HG03280 (cell line): ENCODE results near the gene MEIS1.

Experiments
- ATAC-seq: cut with Tn5 transposase; IDR thresholded peaks from one replicate; pipeline ENCODE4 v1.9.1; 2021; ENCODE audit warnings: mild to moderate bottlenecking, moderate library complexity; ENCODE audit not compliant: unreplicated experiment

The MEIS1 gene

DNA sequence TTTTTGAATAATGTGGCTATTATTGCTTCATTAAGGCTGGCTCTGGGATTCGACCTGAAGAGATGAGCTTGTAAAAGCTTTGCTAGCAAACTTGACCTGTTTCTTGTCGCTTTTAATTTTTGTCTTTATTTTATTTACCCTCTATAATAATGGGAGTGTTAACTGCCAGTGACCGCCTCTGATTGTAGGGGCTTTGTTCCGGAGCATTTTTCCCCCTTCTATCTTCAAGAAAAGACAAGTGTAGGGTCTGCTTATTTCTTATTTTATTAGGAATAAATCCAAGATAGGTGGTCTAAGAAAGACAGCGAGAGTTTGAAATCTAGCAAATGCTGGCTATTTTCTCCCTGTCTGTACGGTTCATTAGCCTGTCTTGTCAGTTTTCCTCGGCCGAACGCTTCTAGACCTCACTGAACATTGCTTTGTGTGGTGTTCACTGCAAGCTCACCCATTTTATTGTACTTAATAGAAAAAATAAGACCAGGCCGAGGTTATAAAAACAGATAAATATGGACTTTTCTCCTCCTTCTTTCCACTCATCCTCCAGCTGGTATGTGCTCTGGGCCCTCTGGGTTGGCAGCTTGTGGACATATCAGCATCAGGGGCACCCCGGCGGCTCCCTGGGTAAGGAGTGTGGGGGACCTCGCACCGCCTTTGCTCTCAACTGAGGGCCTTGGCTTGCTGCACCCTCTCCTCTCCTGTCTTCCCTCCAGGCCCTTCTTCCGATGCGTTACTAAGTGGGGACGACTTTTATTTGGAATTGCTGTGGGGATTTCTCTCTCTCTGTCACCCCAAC, 8.5 kb downstream of the MEIS1 start:
- no peak for ATAC-seq

DNA sequence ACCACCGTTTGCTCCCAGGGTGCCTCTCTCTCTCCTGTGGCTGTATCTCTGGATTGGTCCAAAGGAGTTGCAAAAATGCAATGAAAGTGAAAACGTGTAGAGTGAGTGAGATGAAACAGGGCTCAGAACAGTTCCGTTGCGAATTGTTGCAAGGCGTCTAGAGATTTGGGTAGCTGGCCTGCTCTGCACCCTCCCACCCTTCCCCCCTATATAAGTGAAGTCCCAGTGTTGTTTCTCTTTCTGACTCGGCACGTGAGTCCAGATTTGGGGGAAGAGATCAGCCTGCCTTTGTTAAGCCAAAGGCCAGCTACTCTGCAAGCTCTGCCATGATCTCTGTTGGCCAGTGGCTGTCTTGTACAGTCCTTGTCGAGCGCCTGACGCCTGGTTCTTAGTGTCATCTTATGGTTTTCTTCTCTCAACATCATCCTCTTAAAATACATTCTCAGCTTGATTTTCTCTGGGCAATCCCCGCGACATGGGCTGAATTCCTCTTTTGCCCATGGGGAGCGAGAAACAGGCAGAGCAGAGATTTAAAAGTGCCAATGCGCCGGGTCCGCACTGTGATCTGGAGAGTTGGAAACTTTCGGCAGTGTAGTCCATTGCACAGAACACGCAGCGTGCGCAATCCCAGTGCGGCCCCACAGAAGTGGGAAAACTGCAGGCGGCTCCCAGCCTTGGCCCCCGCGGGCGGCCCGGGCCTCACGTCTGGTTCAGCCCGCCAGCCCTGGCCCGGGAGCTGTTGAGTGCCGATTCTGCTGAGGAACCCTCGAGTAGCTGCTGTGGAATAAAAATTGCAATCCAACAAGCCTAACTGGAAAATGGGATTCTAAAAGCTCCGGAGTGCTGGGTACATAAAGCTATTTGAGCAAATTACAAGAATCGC, 9.3 kb downstream of the MEIS1 start:
- ATAC-seq, result no peak

DNA sequence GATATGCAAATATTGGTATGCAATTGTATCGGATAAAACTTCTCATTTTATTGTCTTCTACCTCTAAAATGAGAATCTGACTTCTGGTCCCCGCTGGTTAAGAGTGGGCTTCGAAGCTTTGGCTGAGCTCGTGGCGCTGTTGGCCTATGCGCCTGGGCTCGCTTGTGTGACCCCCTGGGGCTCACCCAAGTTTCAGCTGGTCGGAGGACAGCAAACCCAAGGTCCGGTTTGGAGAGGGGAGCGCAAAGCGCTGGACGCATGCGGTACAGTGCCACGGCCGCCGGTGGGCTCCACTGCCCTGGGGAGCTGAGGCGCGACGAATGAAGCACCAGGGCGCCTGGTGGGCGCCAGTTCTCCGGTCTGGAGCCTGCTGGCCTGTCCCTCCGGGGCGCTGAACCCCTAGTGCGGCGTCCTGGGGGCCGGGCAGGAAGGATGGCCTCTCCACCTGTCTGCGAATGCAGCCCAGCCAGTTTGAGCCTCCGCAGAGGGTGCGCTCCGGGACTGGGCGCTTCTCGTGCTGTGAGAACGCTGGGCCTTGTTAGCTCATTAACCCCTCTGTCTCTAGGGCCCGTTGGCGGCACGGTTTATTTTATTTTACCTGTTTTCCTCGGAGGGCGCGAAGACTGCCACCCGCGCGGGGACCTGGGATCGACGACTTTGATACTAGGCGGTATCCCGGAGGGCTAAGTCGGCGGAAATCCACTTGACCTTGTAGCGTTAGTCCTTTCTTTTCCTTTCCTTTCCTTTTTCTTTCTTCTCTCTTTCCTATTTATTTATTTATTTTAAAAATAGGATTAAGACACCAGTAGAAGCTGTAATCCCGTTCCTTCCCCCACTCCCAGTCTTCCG, 10.4 kb downstream of the MEIS1 start:
- ATAC-seq, result no peak

DNA sequence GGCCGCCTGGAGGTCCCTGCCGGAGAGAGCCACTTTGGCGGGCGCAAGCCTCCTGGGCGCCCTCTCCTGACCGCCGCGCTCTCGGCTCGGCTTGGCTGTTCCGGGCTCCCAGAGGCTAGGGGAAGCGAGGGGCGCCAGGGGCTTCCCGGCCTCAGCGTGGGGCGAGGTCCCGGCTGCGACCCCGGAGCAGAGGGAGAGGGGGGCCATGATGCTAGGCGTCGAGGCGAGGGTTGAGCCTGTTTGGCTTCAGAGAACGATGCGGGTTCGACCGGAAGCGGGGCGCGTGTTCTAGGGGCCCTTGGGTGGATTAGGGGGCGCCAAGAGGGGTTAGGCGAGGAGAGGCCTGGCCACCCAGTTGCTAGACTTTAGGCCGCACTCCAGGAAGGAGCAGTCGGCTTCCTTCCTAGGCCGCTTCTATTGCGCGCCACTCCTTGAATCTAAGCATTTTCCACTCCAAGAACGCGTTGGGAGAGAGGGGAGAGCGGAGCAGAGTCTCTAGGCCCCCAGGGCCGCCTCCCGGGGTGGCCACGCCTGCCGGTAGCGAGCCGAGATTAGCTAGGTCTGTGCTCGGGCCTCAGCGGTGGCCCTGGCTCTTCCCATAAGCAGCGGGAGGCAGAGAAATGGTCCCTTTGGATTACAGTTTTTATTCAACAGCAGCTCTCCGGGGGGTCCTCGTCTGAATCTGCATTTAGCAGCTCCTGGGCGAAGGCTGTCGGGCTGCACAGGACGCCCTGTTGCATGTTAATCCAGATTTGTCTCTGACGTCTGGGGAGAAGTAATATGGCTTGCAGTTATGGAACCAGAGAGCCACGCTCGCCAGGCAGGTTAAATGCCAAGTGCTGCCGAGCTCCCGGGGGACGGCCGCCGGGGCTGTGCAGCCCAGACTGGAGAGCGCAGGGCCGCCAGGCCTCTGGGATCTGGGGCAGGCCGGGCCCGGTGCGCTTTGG, 11.3 kb downstream of the MEIS1 start:
- no peak for ATAC-seq

DNA sequence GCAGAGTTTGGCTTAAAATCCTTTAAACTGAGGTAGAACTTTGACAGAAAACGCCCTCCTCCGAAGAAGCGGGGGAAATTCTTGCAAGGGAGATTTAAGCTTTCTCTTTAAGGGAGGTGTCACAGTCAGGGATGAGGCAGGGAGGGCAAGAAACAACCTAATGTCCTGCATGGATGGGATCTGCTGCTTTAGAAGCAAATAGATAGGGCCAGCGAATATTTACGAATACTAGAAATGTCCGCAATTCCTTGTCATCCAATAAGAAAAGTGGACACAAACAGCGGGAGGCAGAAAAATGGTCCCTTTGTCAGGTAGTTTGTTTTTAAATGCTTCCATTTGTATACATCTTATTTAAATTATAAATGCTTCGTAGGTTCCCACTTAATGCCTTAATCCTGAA, 12.0 kb downstream of the MEIS1 start:
- ATAC-seq, result no peak

DNA sequence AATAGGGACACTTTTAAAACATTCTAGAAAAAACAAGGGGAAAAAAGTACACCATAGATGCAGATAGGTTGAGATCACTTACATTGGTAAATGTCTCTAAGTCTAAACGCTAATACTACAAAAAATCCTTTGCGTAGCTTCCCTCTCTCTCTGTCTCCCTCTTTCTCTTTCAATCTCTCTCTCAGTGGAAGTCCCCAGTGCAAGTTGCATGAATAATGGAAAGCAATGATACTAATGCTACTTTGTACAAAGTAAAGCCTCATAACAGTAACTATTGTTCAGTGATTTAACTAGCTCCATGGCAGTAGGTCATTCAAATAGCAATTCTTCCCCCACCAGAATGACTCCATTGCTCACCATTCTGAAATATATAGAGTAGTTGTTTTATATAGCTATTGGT, 12.8 kb downstream of the MEIS1 start:
- no peak for ATAC-seq

DNA sequence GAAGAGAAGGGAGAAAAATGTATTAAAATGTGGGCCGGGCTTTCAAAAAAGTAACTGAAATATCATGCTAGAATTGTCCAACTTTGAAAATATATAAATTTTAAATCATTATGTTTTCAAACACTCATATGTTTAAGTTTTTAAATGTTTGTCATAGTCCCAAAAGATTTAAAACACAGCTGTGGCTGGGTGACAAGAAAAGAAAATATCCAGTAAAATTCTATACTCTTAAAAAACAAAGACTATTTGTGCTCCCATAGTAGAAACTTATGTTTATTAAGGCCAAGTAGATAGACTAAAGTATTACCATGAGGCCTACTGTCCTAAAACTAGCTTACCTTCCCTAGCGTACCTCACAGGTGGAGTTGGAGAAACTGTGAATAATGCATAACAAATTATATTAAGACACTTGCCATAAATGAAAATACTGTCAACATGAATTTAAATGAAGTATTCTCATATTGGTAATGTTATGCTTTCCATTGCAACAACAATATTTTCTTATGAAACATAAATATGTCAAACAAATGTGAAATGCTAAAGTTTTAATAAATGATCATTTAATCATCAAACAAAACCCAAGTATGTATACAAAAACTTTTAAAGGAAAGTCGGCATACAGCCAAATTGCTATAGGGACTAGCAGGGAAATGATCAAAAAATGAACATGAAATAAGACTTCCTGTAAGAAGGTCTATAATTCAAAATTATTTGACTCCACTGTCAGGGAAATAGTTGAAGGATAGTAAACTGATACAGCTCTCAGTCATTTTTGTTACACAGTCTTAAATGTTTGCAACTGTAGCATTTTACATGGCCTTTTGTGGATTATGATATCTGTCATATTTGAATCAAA, 13.4 kb downstream of the MEIS1 start:
- ATAC-seq, result no peak

DNA sequence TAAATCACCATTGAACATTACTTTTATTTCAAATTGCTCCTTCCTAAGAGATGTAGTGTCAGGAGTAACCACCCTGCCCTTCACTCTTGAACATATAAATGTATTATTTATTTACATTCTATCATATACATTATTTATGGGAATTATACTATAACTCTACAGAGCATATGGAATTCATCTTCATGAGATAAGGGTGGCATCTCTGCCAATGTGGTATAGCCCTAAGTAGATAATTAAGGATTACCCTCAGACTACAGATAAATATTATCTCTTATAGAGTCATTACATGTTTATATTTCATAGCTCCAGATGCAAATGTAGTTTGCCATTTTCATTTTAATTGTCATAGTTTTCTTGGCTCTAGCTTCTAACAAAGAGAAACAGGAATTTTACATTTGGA, 17.3 kb downstream of the MEIS1 start:
- no peak for ATAC-seq

DNA sequence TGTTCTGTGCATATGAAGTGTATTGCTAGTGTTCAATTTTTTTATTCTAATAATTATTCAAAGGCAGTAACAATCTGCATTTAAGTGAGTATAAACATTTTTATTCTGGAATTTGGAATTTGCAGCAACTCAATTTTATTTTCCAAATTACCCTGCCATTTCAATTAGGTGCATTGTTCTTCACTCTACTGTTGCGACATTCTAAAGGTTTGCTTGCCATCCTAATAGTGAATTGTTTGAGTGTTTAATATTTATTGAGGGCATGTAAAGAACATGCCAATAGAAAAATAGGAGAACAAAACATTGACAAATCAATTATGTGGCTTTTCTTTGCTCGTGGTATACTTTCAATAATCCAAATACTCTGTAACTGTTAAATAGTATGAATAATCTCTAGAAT, 18.0 kb downstream of the MEIS1 start:
- ATAC-seq, result no peak

DNA sequence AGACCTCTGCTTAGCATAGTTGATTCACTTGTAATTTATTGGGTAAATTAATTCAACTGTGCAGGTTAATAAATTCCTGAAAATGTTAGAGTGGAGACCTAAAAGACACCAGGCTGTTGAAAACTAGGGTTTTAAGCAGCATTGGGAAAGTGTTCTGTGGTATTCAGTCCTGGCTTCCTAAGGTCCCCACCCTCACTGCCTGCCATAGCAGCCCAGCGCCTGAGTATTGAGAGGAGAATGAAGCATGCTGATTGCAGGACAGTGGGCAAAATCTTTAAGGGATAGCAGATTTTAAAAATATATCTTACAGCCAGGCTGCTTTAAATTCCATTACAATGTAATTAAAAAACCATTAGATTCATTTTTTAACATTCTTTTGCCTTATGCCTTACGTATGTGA, 20.6 kb downstream of the MEIS1 start:
- no peak for ATAC-seq

DNA sequence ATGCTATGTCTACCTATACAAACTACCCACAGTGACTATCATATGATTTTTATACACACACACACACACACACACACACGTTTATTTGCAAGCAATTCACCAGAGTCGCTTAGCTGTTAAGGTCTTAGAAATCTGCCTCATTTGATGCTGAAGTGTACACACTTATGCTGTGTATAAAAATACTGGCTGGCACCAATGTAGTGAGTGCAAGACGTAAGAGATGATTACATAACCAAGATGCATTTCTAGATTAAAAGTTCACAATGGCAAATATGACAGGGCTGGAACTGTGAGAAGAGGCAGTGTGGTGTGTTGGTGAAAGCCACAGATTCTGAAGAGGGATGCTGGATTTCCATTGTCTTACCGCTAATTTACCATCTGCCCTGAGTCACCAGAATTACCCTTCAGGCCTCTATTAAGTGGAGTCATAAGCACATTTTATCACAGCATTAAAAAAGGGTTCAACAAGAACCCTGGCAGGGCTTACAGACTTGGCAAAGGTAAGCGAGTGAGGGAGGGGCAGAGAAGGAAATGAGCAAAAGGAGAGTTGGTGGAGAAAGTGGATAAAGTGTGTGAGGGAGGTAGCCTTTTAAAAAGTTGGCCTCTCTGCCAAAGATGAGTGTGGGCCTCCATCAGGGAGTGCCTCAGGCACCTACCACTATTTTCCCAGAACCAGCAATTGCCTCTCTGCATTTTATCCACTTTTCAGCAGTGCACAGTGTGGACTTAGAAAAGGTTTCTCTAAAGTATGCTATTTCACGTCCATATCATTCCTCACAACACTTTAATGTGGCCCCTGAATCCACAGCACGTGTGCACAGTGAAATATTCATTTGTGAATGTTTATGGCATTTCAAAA, 21.5 kb downstream of the MEIS1 start:
- no peak for ATAC-seq

DNA sequence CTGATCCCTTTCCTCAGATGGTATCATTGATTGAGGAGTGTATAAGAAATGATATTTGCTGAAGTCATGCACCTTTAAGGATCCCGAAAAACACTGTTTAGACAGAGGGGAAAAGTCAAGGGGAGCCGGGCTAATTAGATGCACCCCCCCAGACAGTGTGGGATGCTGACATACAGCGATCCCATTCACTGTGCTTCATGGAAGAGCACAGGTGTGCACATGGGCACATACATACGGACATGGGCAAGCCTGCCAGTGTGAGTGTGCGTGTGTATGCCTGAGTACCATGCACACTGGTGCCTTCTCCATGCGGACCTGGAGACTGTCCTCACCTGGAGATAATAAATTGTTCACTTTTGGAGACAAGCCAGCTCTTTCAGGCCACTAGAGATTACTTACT, 22.6 kb downstream of the MEIS1 start:
- no peak for ATAC-seq

DNA sequence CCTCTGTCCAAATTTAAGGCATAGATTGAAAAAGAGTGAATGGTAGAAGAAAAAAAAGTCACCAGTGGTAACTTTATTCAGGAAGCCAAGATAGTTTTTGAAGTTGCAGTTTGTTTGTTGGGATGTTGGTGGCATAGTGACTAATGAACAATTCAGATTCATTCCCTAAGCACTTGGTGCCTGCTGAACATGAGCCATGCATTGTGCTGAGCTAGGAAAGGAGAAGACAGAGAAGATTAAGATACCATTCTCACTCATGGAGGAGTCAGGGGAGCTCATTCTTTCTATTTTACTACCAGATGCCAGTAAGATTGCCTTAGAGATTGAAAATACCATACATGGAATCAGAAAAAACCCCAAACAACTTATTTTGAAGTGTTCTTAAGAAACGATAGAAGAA, 25.1 kb downstream of the MEIS1 start:
- no peak for ATAC-seq

DNA sequence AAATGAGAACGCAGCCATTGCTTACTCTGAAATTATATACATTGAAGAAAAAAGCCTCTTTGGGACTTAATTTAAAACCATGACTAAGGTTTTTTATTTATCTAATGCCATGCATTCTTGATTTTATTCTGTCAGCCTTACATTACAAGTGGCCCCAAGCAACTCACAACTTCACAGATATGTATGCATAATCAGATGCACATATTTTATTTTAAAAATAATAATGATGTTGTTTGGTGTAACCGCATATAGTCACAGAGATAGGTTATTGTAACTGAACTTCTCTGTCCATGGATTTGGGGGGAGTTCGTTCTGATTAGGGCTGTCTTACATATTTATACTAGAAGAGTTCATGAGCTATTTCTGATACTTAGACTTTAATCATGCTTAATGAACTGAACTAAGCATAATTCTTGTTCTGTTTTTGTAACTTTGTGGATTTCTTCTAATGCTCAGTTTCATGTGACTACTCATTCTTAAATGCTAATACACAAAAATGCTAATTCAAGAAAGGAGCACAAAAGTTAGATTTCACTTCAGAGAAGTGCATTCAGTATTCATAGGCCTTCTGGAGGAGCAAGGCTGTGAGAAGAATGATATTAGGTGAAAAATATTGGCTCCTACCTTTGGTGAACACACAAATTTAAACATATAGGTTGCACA, 26.2 kb downstream of the MEIS1 start:
- no peak for ATAC-seq

DNA sequence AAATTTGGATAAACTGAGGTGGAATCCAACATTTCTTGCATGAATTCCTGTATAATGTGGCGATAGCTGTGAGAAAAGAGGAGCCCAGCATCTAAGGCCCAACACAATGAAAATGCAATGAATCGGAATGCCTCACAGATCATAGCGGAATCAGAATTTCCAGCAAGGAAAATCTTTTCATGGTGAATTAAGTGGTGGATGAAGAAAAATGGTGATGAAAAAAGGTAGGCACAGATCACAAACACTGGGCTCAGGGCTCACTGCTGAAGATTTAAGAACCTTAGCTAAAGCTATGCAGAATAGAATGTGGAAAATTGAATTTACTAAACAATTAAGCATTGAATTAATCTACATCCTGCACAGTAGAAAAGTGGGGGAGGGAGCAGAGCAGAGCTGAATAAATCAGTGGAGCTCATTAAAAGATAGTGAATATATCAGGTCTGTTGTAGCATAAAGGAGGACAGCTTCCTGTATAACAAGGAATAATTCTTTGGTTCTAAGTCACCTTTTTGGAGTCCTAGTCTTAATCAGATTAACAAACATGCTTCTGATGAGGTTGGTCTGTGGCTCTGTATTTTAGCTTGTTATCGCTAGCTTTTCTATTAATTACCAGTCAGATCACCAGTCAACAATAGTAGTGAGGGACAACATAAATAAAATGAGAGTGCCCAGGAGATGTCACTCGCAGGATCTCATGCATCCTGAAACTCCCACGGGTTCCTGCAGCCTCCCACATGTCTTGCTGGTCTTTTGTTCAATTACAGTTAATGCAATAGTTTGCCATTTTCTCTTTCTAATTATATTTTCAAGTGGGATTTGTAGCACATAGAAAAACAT, 27.0 kb downstream of the MEIS1 start:
- no peak for ATAC-seq

DNA sequence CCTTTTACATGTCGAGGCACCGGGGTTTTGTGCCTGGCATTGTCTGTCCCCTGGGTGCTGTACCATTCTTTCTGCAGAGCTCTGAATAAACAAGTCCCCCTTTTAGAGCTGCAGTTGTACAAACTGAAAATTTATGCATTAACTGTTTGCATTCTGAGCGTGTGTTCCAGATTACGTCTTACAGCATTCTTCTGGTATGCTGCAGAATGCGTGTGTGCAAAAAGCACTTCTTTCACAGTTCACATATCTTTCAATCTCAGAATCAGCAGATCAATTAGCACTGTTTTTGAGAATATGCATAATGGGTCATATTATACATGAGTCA, 27.5 kb downstream of the MEIS1 start:
- no peak for ATAC-seq

DNA sequence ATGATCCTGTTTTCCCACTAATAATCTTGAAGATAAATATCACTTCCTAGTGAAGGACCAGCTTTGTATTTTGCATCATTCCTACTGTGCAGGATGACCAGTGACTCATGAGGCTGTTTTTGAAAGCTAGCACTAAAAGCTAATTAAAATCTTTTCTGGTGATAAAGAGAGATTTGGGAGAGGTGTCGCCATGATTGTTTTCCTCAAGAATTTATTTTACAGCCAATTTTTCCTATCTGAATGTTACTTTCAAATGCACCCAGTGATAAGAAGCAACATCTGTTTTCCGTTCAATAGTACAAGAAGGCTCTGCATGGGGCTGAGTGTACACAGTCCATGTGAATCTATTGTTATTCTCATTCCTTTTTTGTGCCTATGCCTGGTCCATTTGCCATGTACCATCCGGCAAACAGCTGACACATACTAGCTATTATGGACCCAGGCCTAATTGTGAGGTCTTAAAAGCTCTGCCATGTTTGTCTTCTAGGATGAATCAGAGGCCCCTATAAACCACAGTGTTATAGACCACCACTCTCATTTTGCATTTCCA, 28.4 kb downstream of the MEIS1 start:
- ATAC-seq, result no peak
